ENCODE data around the gene GAGE1. TPM values are rescaled to one million over a fixed set of nuclear protein-coding genes. Genes with fewer than 3 reads are reported as not detected.
"Not testable (repeated sequence)": the region's sequence is repeated elsewhere in the genome, so short reads cannot be mapped to it uniquely, and the experiment has no call there.

Gene GAGE1
- total RNA-seq (ENCODE audit: low replicate concordance), result not detected in 2 replicates

GRCh38 chrX:49598720-49599119 lies at the start of gene GAGE1:
Gene GAGE1 (plus strand): TSS chrX:49599020. CDS start chrX:49600175, 1,155 bp downstream.
- not testable (repeated sequence) for H3K4me3 ChIP-seq (ENCODE audit: low read depth, low read length); DNase-seq (ENCODE audit: low read depth)

- DNase-seq (ENCODE audit: low read depth); H3K4me3 ChIP-seq (ENCODE audit: low read depth, low read length): not testable (repeated sequence)
These were observed 47.8 kb upstream of the GAGE1 start, which contains the start of gene GAGE12E for GRCh38 chrX:49550989-49551388. Gene GAGE12E (plus strand): TSS chrX:49551289. CDS start chrX:49552444, 1,155 bp downstream.

GRCh38 chrX:49560542-49560941 lies 38.3 kb upstream of the GAGE1 start, which contains the start of gene GAGE12F:
Gene GAGE12F (plus strand): TSS chrX:49560842. CDS start chrX:49561997, 1,155 bp downstream.
- not testable (repeated sequence) for H3K4me3 ChIP-seq (ENCODE audit: low read depth, low read length); DNase-seq (ENCODE audit: low read depth)

GRCh38 chrX:49568728-49569127 lies 30.1 kb upstream of the GAGE1 start:
- H3K4me3 ChIP-seq (ENCODE audit: low read depth, low read length); DNase-seq (ENCODE audit: low read depth): not testable (repeated sequence)

- H3K4me3 ChIP-seq (ENCODE audit: low read depth, low read length); DNase-seq (ENCODE audit: low read depth): not testable (repeated sequence)
These were observed 29.7 kb upstream of the GAGE1 start for GRCh38 chrX:49569152-49569551.

- DNase-seq (ENCODE audit: low read depth); H3K4me3 ChIP-seq (ENCODE audit: low read depth, low read length): not testable (repeated sequence)
These were observed 28.7 kb upstream of the GAGE1 start, which contains the start of gene GAGE12G for GRCh38 chrX:49570100-49570499. Gene GAGE12G (plus strand): TSS chrX:49570400. CDS start chrX:49571555, 1,155 bp downstream.

- DNase-seq (ENCODE audit: low read depth); H3K4me3 ChIP-seq (ENCODE audit: low read depth, low read length): not testable (repeated sequence)
These were observed 19.2 kb upstream of the GAGE1 start, which contains the start of gene GAGE12H for GRCh38 chrX:49579649-49580048. Gene GAGE12H (plus strand): TSS chrX:49579949. CDS start chrX:49581104, 1,155 bp downstream.

GRCh38 chrX:49589196-49589595 lies 9.6 kb upstream of the GAGE1 start, which contains the start of gene GAGE2A:
Gene GAGE2A (plus strand): TSS chrX:49589496. CDS start chrX:49590651, 1,155 bp downstream.
- DNase-seq (ENCODE audit: low read depth), result not testable (repeated sequence)

GRCh38 chrX:49589769-49590478 lies 8.9 kb upstream of the GAGE1 start:
- not testable (repeated sequence) for H3K4me3 ChIP-seq (ENCODE audit: low read depth, low read length); DNase-seq (ENCODE audit: low read depth)

More at GRCh38 chrX:49589196-49589595, 9.6 kb upstream of the GAGE1 start, which contains the start of gene GAGE2A:
- H3K4me3 ChIP-seq (ENCODE audit: low read depth, low read length), result not testable (repeated sequence)

GRCh38 chrX:49590488-49590887 lies 8.3 kb upstream of the GAGE1 start:
- not testable (repeated sequence) for DNase-seq (ENCODE audit: low read depth); H3K4me3 ChIP-seq (ENCODE audit: low read depth, low read length)

- H3K4me3 ChIP-seq (ENCODE audit: low read depth, low read length), result no peak overlapping the region
- DNase-seq (ENCODE audit: low read depth), result no peak
- no peak for TF ChIP-seq CTCF (IDR thresholded peaks at IDR 0.05; ENCODE audit: insufficient read depth, low read length)
These were observed 12.0 kb downstream of the GAGE1 start for GRCh38 chrX:49610718-49611310.

- H3K4me3 ChIP-seq (ENCODE audit: low read depth, low read length), result no peak overlapping the region
- no peak for DNase-seq (ENCODE audit: low read depth)
- no peak for TF ChIP-seq CTCF (IDR thresholded peaks at IDR 0.05; ENCODE audit: insufficient read depth, low read length)
These were observed 19.8 kb downstream of the GAGE1 start for GRCh38 chrX:49618574-49618973.
